CD4-positive, alpha-beta T cell treated with Interleukin-4 for 4 hours (primary cell): ENCODE data around the gene OLIG3.

Experiments used
- DNase-seq: peaks from one replicate; pipeline ENCODE4 v3.0.0-alpha.2; 2020

OLIG3 gene

DNA sequence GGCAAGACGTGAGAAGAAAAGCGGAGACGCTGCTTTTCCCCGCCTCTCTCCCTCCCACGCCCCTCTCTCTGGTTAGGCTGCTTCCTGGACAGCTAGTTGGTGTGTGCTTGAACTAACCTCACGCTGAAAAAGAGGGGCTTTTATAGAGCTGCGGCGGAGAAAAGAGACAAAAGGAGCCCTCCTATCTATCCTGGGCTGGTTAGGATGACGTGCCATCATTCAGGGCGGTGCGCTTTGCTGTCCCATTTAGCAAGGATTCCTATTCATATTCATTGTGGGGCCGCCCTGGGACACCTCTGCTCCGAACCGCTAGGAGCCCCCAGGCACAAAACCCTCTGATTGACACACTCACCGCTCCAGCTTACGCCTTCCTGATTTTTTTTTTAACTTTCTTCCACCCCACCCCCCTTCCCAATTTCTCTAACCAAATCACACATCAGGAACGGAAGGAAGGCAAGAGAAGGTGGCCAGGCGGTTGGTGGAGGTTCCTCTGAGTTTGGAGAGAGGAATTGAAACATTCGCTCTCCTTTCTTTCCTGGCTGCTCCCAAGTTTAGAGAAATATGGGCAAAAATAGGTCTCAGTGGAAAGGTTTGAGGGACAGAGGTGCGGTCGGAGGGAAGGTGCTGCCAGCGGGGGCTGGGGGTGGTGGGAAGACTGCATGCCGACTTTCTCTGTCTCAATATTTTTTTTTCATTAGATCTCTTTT is at the start of gene OLIG3:
OLIG3 (minus strand) TSS at position 114 of the 707 bp plus-strand sequence. CDS start 224 bp downstream, outside the sequence.
- DNase-seq: no peak

DNA sequence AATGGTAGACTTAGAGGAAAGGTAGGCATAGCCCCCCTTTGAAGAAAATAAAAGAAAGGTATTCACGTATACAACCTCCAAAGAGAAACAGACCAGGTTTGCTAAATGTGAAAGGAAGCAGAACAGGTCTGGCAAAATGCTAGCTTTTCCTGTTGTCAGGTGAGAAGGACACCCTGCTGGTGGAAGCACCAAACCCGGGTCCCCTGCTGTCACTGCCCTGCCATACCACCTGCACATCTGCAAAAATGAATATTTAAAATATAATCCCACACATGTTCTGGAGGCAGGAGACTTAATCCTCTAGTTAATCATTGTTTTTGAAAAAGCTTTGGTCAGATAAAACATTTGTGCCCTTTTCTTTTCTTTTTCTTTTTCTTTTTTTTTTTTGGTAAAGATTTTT is 48.9 kb upstream of the OLIG3 start:
- no peak for DNase-seq

GRCh38 chr6:137542713-137543112 is 48.5 kb upstream of the OLIG3 start:
- no peak for DNase-seq

DNA sequence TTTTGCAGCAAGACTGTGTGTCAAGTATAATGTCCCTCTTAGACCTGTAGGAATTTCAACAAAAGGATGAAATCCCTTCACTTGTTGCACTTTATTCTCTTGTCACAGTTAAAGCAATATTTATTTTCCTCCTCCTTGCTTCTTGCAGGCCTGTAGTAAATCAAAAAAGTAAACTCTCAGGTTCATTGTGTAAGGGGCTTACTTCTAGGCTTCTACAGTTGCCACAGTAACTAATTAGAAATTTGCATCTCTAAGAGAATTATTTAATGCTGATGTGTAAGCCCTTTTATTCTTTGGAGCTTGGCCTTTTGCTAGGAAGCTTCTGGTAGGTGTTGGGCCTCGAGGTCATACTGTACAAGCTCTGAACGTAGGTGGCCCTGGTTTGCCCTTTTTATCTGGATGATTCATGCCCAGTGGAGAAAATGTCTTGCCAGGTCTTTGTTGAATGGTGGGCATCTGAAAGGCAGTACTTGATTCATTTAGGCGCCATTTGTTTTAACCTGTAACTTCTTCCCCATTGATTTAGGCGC is 47.4 kb upstream of the OLIG3 start:
- no peak for DNase-seq

DNA sequence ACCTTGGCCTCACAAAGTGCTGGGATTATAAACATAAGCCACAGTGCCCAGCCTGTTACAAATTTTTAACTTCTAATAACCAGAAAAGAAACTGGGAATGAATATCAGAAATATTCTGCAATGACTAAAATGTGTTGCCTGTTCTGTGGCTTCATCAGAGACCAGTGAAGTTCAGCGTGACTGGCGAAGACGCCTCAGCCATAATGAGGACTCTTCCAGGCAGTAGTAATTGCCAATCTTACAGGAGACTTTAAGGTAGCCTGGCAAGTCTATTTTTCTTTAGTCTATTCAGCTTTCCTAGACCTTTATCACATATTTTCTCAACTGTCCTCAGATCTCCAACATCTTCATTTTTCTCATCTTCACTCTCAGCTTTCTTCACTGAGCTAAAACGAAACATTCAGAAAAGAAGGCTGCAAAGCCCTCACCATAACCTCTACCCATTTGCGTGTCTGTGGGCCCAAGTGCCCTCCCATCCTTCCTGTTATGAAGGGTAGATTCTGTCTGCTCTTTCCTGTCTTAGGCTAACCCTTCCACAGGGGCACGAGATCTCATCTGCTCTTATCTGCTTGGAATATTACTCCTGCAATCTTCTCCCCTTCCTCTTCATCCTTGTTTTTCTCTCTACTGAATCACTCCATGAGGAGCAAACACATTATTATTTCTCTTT is 42.0 kb upstream of the OLIG3 start:
- DNase-seq: peak; percentile 20

DNA sequence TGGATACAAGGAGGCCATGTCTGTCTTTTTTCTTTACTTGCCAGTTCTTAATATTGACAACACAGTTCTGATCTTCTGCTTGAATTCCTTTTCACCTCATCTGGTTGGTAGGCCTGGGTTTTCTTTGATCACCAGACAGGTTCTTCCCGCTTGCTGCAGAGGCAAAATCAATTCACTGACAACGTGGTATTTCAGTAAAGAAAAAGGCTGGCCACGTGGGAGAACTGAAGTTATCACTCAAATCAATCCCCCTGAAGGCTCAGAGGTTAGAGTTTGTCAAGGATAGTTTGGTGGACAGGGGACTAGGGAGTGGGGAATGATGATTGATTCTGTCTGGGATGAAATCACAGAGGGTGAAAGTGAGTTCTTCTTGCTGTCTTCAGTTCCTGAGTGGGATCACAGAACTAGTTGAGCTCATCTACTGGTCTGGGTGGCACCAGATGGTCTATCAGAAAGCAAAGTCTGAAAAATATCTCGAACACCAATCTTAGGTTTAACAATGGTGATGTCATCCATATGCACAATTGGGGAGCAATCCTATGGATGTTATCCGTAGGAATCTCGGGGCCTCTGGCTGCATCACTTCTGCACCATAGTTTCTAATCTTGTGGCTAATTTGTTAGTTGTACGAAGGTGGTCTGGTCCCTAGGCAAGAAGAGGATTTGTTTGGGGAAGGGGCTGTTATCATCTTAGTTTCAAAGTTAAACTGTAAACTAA is 37.3 kb upstream of the OLIG3 start:
- no peak for DNase-seq

GRCh38 chr6:137530404-137530803 is 36.2 kb upstream of the OLIG3 start:
- no peak for DNase-seq

DNA sequence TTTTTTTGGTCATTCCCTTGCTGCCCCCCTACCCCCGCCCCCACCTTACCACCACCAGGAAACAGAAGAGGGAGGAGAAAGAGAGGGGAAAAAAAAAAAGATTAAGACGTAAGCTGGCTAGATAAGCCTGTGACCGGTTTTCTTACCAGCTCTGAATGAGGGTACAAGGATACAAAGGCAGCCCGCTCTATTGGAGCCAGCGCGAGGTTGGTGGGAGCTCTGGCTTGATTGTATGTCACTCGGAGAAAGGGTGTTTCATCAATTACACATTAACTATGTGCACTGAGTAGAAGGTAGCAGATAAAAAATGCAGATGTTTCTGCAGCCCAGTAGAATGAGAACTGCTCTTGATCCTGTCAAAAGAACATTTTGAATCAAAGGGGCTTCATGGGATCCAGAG is 28.6 kb upstream of the OLIG3 start:
- no peak for DNase-seq

- no peak for DNase-seq
These were observed 28.1 kb upstream of the OLIG3 start for GRCh38 chr6:137522198-137522798.

DNA sequence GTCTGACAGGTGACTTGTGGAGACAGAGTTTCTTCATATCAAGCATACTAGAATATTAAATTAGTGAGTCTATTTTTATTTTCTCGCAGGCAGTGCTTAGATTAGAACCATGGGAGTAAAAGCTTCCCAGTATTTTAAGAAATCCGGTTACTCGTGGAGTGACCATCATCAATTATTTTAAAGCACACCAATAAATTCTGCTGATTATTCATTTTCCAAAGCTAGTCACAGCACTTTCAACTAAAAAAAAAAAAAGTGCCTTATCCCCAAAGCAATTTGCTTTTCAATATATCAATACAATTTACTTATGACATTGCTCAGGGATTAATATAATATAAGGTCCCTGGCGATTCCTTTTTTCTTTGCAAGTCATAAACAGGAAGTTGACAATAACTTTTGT is 26.3 kb upstream of the OLIG3 start:
- no peak for DNase-seq

DNA sequence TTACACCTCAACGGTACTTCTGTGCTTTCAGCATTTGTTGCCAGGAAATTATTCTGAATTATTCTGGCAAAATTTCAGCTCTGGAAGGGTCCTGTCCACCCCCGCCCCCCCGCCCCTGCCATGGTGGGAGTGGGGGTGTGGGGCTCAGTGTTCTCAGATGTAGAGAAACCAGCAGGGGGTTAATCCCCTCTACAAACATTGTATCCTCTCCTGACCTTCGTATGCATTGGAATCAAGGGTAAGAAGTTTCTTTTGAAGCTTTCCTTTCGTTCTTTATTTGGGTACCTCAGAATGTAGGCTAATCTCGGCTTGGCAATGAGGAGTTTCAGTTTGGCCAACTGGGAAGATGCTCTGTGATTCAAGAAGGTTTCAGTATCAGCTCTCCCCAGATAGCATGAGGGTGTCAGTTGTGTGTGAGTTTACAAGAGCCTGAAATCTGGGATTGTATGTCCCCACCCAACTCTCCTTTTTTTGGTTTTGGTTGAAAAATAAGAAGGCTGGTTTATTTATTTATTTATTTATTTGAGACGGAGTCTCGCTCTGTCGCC is 25.5 kb upstream of the OLIG3 start:
- DNase-seq: no peak

- DNase-seq: no peak
These were observed 24.3 kb upstream of the OLIG3 start for GRCh38 chr6:137518386-137518983.

DNA sequence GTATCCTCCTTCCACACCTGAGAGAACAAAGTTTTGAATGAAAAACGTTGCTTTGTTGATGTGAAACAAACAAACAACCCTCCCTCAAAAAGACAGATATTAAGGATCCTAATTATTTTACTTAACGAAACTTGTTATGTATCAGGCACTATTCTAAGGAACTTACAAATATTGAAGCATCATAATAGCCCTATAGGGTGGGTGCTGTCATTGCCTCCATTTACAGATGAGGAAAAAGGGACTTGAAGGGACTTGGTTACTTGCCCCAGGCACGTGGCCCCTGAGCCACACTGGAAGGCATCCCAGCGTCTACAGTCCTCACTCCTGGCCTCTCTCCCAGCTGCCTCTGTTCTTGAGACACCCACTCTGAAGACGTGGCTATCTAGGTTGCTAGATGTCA is 20.2 kb upstream of the OLIG3 start:
- DNase-seq: no peak

- DNase-seq: no peak
These were observed 18.8 kb upstream of the OLIG3 start for GRCh38 chr6:137512757-137513605.

GRCh38 chr6:137510923-137511322 is 16.7 kb upstream of the OLIG3 start:
- no peak for DNase-seq

DNA sequence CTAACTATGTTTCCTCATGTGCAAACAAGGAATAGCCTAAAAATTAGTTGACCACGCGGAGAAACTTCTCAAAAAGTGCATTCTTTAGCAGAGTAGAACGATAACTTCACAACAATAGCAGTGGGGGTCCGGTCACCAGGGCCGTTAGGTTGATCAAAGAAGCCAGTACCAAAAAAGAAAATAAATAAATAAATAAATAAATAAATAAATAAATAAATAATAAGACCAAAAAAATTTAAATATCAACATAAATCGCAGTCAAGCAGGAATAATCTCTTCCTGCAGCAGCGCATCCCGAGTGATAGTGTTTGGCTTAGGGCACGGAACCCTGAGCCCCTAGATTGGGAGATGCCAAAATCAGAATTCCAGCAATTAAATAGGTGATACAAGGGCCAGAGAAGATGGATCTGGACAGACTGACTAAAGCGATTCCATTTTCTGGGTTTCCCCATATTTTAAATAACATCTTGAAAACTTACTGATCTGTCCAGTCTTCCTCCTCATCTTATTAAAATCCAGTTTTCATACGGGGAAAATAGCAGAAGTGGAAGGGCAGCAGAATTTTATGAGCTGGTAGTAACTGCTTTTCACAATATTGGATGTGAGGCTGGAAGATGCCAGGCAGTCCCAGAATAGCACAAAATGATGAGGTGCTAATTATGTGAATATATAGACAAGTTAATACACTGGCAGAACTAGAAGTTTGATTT is 4.4 kb upstream of the OLIG3 start:
- no peak for DNase-seq

DNA sequence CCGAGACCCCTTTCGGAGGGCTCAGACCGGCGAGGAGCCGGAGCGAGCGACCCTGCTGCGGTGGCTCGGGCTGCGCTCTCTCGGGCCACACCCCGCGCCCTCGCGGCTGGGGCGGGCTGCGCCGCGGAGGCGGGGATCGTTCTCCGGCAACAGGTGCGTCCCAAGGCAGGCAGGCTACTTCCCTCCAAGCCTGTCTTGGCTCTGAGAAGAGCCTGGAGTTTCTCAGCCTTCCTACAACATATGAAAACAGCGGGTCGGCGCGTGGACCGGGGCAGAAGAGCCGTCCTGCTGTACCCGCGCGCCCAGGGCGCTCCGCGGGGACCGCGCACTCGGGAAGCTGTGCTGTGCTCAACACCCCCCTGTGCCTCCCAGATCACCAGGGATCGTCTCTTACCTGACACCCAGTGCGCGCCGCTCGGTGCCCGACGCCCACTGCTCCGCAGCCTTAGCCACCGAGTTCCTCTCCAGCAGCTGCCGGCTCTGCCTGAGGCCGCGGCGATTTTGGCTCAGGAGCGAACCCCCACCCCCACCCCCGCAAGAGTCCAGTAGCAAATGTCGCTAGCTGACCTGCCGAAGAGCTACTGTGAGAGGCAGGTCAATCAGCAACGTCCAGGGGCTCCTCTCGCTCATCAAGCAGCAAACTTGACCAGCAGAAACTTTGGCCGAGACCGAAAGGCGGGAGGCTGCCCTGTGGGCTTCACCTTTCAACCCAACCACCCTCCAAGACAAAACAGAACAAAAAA is 3.7 kb upstream of the OLIG3 start:
- DNase-seq: no peak

DNA sequence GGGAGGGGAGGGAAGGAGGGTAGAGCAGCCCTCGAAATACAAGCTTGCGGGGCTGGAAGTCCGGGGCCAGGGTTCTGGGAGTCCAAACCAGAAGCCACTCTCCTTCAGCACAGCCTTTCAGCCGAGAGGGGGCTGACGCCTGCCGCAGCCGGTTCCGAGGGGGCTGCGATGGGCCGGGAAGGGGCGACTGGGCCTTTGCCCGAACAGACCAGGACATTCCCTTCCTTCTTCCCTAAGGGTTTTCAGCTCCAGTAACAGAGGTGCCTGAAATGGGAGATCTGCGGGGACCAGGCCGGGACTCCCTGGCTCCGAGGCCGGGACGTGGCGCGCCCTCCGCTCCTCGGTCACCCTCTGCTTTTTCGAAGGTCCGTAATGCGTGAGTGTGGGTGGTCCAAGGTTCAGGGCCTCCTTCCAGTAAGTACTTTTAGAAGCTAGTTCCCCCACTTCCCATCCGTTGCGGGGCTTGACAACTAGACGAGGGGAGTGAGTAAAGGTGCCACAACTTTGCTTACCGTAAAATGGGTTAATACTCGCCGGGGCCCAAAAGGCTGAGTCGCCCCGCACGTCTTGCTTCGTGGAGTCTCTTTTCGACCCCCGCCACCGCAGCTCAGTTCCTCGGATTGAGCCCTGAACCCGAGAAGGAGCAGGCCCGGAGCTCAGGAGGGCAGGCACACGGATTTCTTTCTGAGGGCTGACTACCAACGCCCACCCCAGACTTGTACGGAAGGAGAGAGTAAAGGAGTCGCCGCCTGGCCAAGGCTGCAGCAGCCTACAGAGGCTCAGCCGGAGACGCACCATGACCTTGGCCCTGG is 2.9 kb upstream of the OLIG3 start:
- DNase-seq: no peak

GRCh38 chr6:137496368-137496767 is 2.2 kb upstream of the OLIG3 start:
- DNase-seq: no peak
